ENCODE measurements around the gene KLK3.

- TF ChIP-seq, protein P1, sequence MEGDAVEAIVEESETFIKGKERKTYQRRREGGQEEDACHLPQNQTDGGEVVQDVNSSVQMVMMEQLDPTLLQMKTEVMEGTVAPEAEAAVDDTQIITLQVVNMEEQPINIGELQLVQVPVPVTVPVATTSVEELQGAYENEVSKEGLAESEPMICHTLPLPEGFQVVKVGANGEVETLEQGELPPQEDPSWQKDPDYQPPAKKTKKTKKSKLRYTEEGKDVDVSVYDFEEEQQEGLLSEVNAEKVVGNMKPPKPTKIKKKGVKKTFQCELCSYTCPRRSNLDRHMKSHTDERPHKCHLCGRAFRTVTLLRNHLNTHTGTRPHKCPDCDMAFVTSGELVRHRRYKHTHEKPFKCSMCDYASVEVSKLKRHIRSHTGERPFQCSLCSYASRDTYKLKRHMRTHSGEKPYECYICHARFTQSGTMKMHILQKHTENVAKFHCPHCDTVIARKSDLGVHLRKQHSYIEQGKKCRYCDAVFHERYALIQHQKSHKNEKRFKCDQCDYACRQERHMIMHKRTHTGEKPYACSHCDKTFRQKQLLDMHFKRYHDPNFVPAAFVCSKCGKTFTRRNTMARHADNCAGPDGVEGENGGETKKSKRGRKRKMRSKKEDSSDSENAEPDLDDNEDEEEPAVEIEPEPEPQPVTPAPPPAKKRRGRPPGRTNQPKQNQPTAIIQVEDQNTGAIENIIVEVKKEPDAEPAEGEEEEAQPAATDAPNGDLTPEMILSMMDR (IDR thresholded peaks at IDR 0.05): no peak
- no peak for TF ChIP-seq POLR2A (IDR thresholded peaks at IDR 0.05)
Observed at GRCh38 chr19:50906217-50906616, 51.5 kb downstream of the KLK3 start.
